Naive thymus-derived CD4-positive, alpha-beta T cell (primary cell): ENCODE measurements around the gene GALNT10. TPM values are rescaled to one million over a fixed set of nuclear protein-coding genes. Genes with fewer than 3 reads are reported as not detected.

ENCODE experiments used
- ATAC-seq: fragments of 150-1000 bp; cut with Tn5 transposase; 2 replicates; pipeline ENCODE4 v1.10.0; 2021; ENCODE audit warnings: mild to moderate bottlenecking, moderate library complexity
- CTCF ChIA-PET: fragments of 350-600 bp; sonication (Branson Sonifier 250); formaldehyde crosslinking; loops from one replicate; lab custom pipeline; 2021; ENCODE audit warnings: antibody characterized with exemption; lab: Charles Lee
- POLR2A ChIA-PET: fragments of 350-600 bp; sonication (Branson Sonifier 250); formaldehyde crosslinking; loops from one replicate; lab custom pipeline; 2021; ENCODE audit warnings: antibody characterized with exemption, inconsistent platforms; lab: Charles Lee
- DNase-seq, 9 donors: peaks; one replicate each; pipeline versions ENCODE4 v3.0.0 to v3.0.0-alpha.2; 2020 to 2022; ENCODE audit warnings: mixed read lengths in 1 of 9
- H3K27ac ChIP-seq: one replicate; pipeline ENCODE4 v1.7.0; 2013; ENCODE audit warnings: mild to moderate bottlenecking, low read depth, low read length, moderate library complexity
- H3K27me3 ChIP-seq, 2 donors: one replicate each; pipeline ENCODE4 v1.7.0; 2013; ENCODE audit warnings: low read length in 2 of 2, mild to moderate bottlenecking in 2 of 2, moderate library complexity in 2 of 2; ENCODE audit not compliant: control insufficient read depth in 2 of 2, insufficient read depth in 2 of 2
- H3K36me3 ChIP-seq, 3 experiments: 1 replicate in 2 of 3; 2 replicates in 1 of 3; pipeline ENCODE4 v1.7.0; 2013; ENCODE audit warnings: low read length in 3 of 3, mild to moderate bottlenecking in 3 of 3, moderate library complexity in 1 of 3; ENCODE audit not compliant: insufficient read depth in 3 of 3, control insufficient read depth in 2 of 3
- H3K4me1 ChIP-seq, 2 donors: one replicate each; pipeline ENCODE4 v1.7.0; 2013; ENCODE audit warnings: low read length in 2 of 2, mild to moderate bottlenecking in 2 of 2, moderate library complexity in 1 of 2; ENCODE audit not compliant: control insufficient read depth in 2 of 2, insufficient read depth in 2 of 2
- H3K4me3 ChIP-seq: 2 replicates; pipeline ENCODE4 v1.7.0; 2013; ENCODE audit warnings: mild to moderate bottlenecking, low read length
- H3K9me3 ChIP-seq, 3 experiments: 1 replicate in 2 of 3; 2 replicates in 1 of 3; pipeline ENCODE4 v1.7.0; 2013; ENCODE audit warnings: low read length in 3 of 3; ENCODE audit not compliant: control insufficient read depth in 2 of 3
- H3K27ac Mint-ChIP-seq, 9 donors: one replicate each; pipeline ENCODE4 v1.8.0; 2020 to 2022; ENCODE audit warnings: mixed read lengths in 9 of 9, mild to moderate bottlenecking in 8 of 9, moderate library complexity in 5 of 9, inconsistent platforms in 2 of 9
- H3K27me3 Mint-ChIP-seq, 5 donors: one replicate each; pipeline ENCODE4 v1.8.0; 2021 to 2022; ENCODE audit warnings: mixed read lengths in 5 of 5, mild to moderate bottlenecking in 1 of 5
- H3K36me3 Mint-ChIP-seq, 5 donors: one replicate each; pipeline ENCODE4 v1.8.0; 2020 to 2022; ENCODE audit warnings: mixed read lengths in 5 of 5, mild to moderate bottlenecking in 3 of 5, inconsistent platforms in 1 of 5
- H3K4me1 Mint-ChIP-seq, 7 donors: one replicate each; pipeline ENCODE4 v1.8.0; 2020 to 2022; ENCODE audit warnings: mixed read lengths in 7 of 7, mild to moderate bottlenecking in 3 of 7, inconsistent platforms in 1 of 7
- H3K4me3 Mint-ChIP-seq, 10 donors: one replicate each; pipeline ENCODE4 v1.8.0; 2020 to 2022; ENCODE audit warnings: mild to moderate bottlenecking in 10 of 10, mixed read lengths in 10 of 10, moderate library complexity in 6 of 10, inconsistent platforms in 2 of 10
- H3K9me3 Mint-ChIP-seq, 11 donors: one replicate each; pipeline ENCODE4 v1.8.0; 2020 to 2022; ENCODE audit warnings: mixed read lengths in 11 of 11, mild to moderate bottlenecking in 4 of 11, inconsistent platforms in 1 of 11, moderate library complexity in 1 of 11
- intact Hi-C, 2 donors: fragments of 100-400 bp; cut with micrococcal nuclease; formaldehyde crosslinking; loops; one replicate each; pipeline ENCODE4 v1.15.1; 2023
- polyA plus RNA-seq, 2 donors: library from polyadenylated mRNA; unstranded; fragments of 300-500 nt; fragmentation: Illumina TruSeq; gene quantifications; one replicate each; pipeline ENCODE4 v1.2.3, GENCODE V29; 2021
- total RNA-seq, 6 experiments: library from RNA in 5 of 6; stranded (reverse) in 5 of 6; gene quantifications; 1 replicate in 5 of 6; 2 replicates in 1 of 6; pipeline ENCODE4 v1.2.3 and lab custom pipeline; 2021 to 2026

The GALNT10 gene
- total and polyA plus RNA-seq, 7 experiments from 2014 or later, result 6.2 to 56.4 (median 24.8) TPM

DNA sequence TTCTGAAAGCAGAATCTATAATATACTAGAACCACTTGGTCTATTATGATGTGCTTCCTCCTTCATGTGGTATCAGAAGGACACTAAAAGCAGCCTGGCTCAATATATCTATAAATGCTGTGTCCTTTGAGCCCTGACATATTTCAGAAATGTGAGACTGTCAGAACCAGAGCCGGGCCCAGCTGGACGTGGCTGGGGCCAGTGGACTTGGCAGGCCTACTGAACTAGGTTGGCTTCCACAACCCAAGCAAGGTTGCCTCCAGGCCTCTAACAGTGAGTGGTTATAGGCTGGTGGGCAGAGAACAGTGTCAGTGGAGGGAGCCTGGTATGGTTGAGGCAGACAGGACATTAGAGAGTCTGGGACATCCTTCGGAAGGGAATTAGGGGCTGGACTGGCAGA is 78.9 kb downstream of the GALNT10 start:
- Mint-ChIP-seq H3K9me3 (no peaks in the 10 kb centered on the region), H3K4me1 (peaks cover 19 to 41% (median 22%) of the 10 kb centered on the region in 7 donors), H3K27me3 (no peaks in the 10 kb centered on the region), H3K36me3 (peaks cover 0 to 9% (median 7%) of the 10 kb centered on the region in 5 donors), H3K4me3 (no peak overlapping the region), H3K27ac (no peak overlapping the region)
- no peaks in the 10 kb centered on the region for H3K27me3 ChIP-seq
- H3K4me3 ChIP-seq, result no peak overlapping the region
- intact Hi-C loops, result no loop called here
- no peak overlapping the region for H3K27ac ChIP-seq
- H3K4me1 ChIP-seq, result peaks cover 7 to 31% of the 10 kb centered on the region in 2 donors
- no peaks in the 10 kb centered on the region for H3K9me3 ChIP-seq
- no peaks in the 10 kb centered on the region for H3K36me3 ChIP-seq
- ATAC-seq (no peak), DNase-seq (no peak)
- ChIA-PET POLR2A (no interaction called here), CTCF (no interaction called here)

DNA sequence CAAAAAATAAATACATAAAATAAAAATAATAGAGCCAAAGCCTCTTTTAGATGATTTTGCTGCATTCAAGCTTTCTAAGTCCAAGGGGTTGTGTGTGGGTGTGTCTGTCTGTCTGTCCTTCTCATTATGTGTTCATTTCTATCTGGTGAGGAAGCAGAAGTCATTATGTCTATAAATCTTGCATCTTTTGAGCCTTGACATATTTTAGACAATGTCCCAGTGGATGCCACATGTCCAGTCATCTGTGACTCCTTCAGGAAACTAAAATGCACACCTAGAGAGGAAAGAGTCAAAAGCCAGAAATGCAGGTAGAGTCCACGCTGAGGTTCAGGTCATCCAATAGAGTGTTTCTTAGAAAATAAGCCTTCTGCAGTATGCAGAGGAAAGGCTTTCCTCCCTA is 80.9 kb downstream of the GALNT10 start:
- Mint-ChIP-seq H3K27me3 (no peaks in the 10 kb centered on the region), H3K27ac (no peak overlapping the region), H3K36me3 (peaks cover 0 to 19% (median 9%) of the 10 kb centered on the region in 5 donors), H3K4me1 (peaks cover 19 to 48% (median 22%) of the 10 kb centered on the region in 7 donors), H3K4me3 (no peak overlapping the region), H3K9me3 (no peaks in the 10 kb centered on the region)
- ChIA-PET CTCF (no interaction called here), POLR2A (no interaction called here)
- Histone ChIP-seq H3K27ac (no peak overlapping the region), H3K36me3 (no peaks in the 10 kb centered on the region), H3K4me1 (peaks cover 7 to 21% of the 10 kb centered on the region in 2 donors), H3K9me3 (no peaks in the 10 kb centered on the region), H3K4me3 (no peak overlapping the region), H3K27me3 (no peaks in the 10 kb centered on the region)
- intact Hi-C loops, result no loop called here
- DNase-seq (no peak), ATAC-seq (no peak)

DNA sequence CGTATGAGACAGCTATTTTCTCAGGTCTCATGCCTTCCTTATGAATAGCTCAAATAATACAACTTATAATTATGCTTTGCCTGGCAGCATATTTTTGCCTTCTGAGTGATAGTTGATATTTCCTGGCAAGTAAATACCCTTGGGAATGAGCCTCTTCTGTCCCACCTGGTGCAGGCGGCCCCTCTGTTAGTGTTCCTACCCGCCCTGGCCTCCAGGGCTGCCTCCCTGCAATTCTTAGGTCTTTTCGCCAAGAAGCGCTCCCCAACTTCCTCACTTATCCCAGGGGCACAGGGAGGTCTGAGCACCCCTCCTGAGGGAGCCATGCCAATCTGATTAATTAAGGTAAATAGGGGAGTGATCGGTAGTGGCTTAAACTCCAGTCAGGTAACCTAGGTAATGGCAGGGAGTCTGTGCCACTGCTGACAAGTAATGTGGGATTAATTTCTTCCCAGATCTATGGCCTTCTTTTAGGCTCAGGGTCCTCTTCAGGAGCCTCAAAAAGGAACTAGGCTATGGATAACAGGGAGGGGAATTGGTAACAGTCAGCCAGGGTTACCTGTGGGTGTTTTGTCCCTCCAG is 81.5 kb downstream of the GALNT10 start:
- intact Hi-C loops, result no loop called here
- Histone ChIP-seq H3K36me3 (no peaks in the 10 kb centered on the region), H3K4me1 (peaks cover 7 to 21% of the 10 kb centered on the region in 2 donors), H3K4me3 (no peak overlapping the region), H3K9me3 (no peaks in the 10 kb centered on the region), H3K27ac (no peak overlapping the region), H3K27me3 (no peaks in the 10 kb centered on the region)
- no peak for ATAC-seq
- ChIA-PET POLR2A (no interaction called here), CTCF (no interaction called here)
- H3K4me1 Mint-ChIP-seq, result peaks cover 19 to 54% (median 22%) of the 10 kb centered on the region in 7 donors
- H3K27me3 Mint-ChIP-seq, result no peaks in the 10 kb centered on the region
- no peaks in the 10 kb centered on the region for H3K9me3 Mint-ChIP-seq
- no peak for DNase-seq
- H3K36me3 Mint-ChIP-seq, result peaks cover 0 to 24% (median 6%) of the 10 kb centered on the region in 5 donors
- H3K27ac Mint-ChIP-seq, result peak overlapping the region in 3 of 9 donors; percentile 40 to 87 (median 77)
- no peak overlapping the region for H3K4me3 Mint-ChIP-seq

DNA sequence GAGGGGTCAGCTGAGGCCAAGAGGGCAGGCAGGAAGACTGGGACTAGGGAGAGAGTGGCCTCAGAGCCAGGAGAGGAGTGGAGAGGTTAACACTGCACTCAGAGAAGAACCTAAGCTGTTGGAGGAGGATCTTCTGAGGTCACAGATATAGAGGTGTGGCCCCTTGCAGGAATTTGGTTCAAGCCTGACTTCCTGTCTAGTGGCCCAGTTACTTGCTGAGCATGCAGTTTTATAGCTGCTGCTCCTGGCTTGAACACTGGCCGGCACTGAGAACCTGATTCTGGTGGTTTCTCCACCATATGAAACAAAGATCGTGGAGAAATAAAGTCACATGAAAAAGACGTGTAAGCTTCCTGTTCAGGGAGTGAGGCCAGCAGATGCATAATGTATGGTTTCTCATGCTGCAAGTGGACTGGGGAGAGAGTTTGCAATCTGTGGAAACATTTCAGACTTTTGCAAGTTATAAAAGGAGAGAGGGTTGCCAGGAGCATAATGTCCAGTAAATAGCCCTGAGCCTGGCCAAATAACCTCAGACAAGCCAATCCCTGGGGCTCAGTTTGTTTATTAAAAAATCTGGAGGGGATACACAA is 82.6 kb downstream of the GALNT10 start:
- POLR2A ChIA-PET, result no interaction called here

DNA sequence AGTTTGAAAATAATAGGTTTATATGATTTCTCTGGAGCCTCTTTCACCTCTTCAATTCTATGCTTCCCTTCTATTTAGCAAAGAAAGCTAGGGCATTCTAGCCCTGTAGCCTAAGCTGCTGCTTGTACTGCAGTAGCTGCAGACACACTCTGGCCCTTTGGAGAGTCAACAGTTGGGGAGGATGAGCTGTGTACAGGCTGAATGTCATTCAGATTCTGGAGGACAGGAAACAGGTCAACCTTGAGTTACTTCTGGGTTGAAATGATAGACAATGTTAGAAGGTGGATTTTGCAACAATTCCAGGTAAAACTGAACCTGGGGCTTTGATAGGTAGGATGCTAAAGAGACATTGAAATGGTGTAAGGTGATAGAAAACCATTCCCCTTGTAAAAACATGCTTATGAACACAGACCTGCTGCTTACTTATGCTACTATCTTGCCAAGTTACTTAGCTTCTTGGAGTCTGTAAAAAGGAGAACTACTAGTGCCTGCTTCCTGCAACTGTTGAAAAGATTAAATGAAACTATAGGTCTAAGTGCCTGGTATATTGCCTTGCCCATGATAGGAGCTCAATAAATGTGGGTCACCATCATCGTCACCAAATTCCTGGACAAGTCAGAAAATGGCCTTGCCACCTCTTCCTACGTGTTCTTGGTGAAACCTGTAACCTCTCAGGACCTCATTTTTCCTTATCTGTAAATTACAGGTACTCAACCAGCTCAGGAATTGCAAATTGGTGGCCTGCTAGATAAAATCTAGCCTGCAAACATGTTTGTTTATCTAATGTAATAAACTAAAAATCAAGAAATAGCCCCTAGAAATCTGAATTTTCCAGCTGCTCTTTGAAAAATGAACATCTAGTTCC is 83.7 kb downstream of the GALNT10 start:
- H3K4me3 ChIP-seq, result no peak overlapping the region
- H3K4me1 Mint-ChIP-seq, result peaks cover 19 to 75% (median 22%) of the 10 kb centered on the region in 7 donors
- ATAC-seq (no peak), DNase-seq (no peak)
- no peaks in the 10 kb centered on the region for H3K27me3 ChIP-seq
- no peak overlapping the region for H3K27ac ChIP-seq
- CTCF ChIA-PET, result no interaction called here
- H3K4me3 Mint-ChIP-seq, result peak overlapping the region in 1 of 10 donors; percentile 6
- H3K9me3 Mint-ChIP-seq, result peaks cover 0 to 4% (median 0%) of the 10 kb centered on the region in 11 donors
- H3K36me3 Mint-ChIP-seq, result peaks cover 0 to 38% (median 7%) of the 10 kb centered on the region in 5 donors
- H3K27ac Mint-ChIP-seq, result peak overlapping the region in 1 of 9 donors; percentile 6
- H3K27me3 Mint-ChIP-seq, result no peaks in the 10 kb centered on the region
- POLR2A ChIA-PET, result no interaction called here
- H3K36me3 ChIP-seq, result no peaks in the 10 kb centered on the region
- H3K9me3 ChIP-seq, result no peaks in the 10 kb centered on the region
- intact Hi-C loops, result no loop called here
- peaks cover 7 to 21% of the 10 kb centered on the region in 2 donors for H3K4me1 ChIP-seq

More for the DNA sequence above, 82.6 kb downstream of the GALNT10 start:
- Histone ChIP-seq H3K27me3 (no peaks in the 10 kb centered on the region), H3K27ac (no peak overlapping the region), H3K36me3 (no peaks in the 10 kb centered on the region), H3K4me3 (no peak overlapping the region), H3K4me1 (peaks cover 7 to 21% of the 10 kb centered on the region in 2 donors), H3K9me3 (no peaks in the 10 kb centered on the region)
- CTCF ChIA-PET, result no interaction called here
- intact Hi-C loops, result no loop called here
- H3K4me1 Mint-ChIP-seq, result peaks cover 19 to 65% (median 22%) of the 10 kb centered on the region in 7 donors
- H3K36me3 Mint-ChIP-seq, result peaks cover 0 to 32% (median 6%) of the 10 kb centered on the region in 5 donors
- peak overlapping the region in 3 of 9 donors; percentile 5 to 87 (median 8) for H3K27ac Mint-ChIP-seq
- no peak for DNase-seq
- peak; percentile 75 for ATAC-seq
- no peaks in the 10 kb centered on the region for H3K27me3 Mint-ChIP-seq
- peaks cover 0 to 1% (median 0%) of the 10 kb centered on the region in 11 donors for H3K9me3 Mint-ChIP-seq
- H3K4me3 Mint-ChIP-seq, result peak overlapping the region in 3 of 10 donors; percentile 12 to 74 (median 22)

DNA sequence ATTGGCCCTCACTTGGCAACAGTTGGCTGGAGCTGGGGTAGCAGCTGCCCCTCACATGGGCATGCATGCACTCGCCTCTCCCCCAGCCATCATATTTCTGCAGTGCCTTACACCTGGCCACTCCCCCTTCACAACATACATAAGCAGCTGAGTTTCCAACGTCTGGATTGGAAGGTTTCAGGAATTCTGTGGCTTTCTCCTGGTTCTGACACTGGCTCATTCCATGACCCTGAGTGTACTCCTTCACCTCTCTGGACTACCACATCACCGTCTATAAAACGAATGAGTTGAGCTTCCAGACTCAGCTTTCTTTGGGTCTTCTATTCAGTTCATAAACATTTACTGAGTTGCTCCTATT is 84.3 kb downstream of the GALNT10 start:
- CTCF ChIA-PET, result no interaction called here

More for the DNA sequence above, 84.3 kb downstream of the GALNT10 start:
- Histone ChIP-seq H3K27ac (no peak overlapping the region), H3K4me1 (peaks cover 7 to 21% of the 10 kb centered on the region in 2 donors), H3K27me3 (no peaks in the 10 kb centered on the region), H3K4me3 (no peak overlapping the region), H3K36me3 (no peaks in the 10 kb centered on the region), H3K9me3 (no peaks in the 10 kb centered on the region)
- H3K4me3 Mint-ChIP-seq, result no peak overlapping the region
- DNase-seq, result no peak
- peaks cover 19 to 71% (median 22%) of the 10 kb centered on the region in 7 donors for H3K4me1 Mint-ChIP-seq
- H3K9me3 Mint-ChIP-seq, result peaks cover 0 to 4% (median 0%) of the 10 kb centered on the region in 11 donors
- no peaks in the 10 kb centered on the region for H3K27me3 Mint-ChIP-seq
- POLR2A ChIA-PET, result no interaction called here
- intact Hi-C loops, result no loop called here
- ATAC-seq, result no peak
- peaks cover 0 to 39% (median 7%) of the 10 kb centered on the region in 5 donors for H3K36me3 Mint-ChIP-seq
- no peak overlapping the region for H3K27ac Mint-ChIP-seq
